HepG2 (cell line): ENCODE measurements around the gene AKNA. TPM values are rescaled to one million over a fixed set of nuclear protein-coding genes. Genes with fewer than 3 reads are reported as not detected.

Source experiments
- ATAC-seq: fragments of 200-7000 bp; cut with Tn5 transposase; 3 replicates; pipeline ENCODE4 v1.9.1; 2020; ENCODE audit warnings: mild to moderate bottlenecking, moderate library complexity
- BruUV-seq: library from RNA; stranded (reverse); fragments of 400-500 nt; replicated peaks from 2 replicates; lab custom pipeline; 2021; lab: Mats Ljungman, UMichigan
- CTCF ChIA-PET: fragments of 300-600 bp; formaldehyde crosslinking; extraction: SDS; loops from one replicate; lab custom pipeline; 2021; ENCODE audit warnings: low total read pairs, inconsistent platforms, low intra/inter-chr PET ratio; lab: Yijun Ruan, JAX
- POLR2A ChIA-PET: fragments of 350-600 bp; sonication (Branson Sonifier 250); formaldehyde crosslinking; loops from one replicate; lab custom pipeline; 2020; ENCODE audit warnings: antibody characterized with exemption, inconsistent platforms; lab: Yijun Ruan, JAX
- DNase-seq: peaks from one replicate; pipeline ENCODE4 v3.0.0-alpha.2; 2015; ENCODE audit warnings: low spot score
- FAIRE-seq: peaks from 3 replicates; lab custom pipeline; 2011; peaks lifted over from hg19 to GRCh38; lab: Jason Lieb, UNC
- H2AFZ ChIP-seq: one replicate; pipeline ENCODE4 v1.6.1; 2011; ENCODE audit warnings: low read length, inconsistent platforms
- H3K27ac ChIP-seq: fragments of 300-600 bp; 3 replicates; pipeline ENCODE4 v1.8.0; 2011; ENCODE audit warnings: mixed run types, mild to moderate bottlenecking, mixed read lengths, low read length, inconsistent platforms; ENCODE audit not compliant: insufficient read depth; ENCODE audit errors: extremely low read length
- H3K27me3 ChIP-seq, 2 experiments: fragments of 200-600 bp in 1 of 2; 2 replicates in 1 of 2; 3 replicates in 1 of 2; pipeline versions ENCODE4 v1.6.0 to v1.8.0; 2011; ENCODE audit warnings: low read length in 2 of 2, mild to moderate bottlenecking in 2 of 2, moderate library complexity in 2 of 2, inconsistent platforms in 1 of 2; ENCODE audit not compliant: insufficient read depth in 2 of 2, control insufficient read depth in 1 of 2
- H3K36me3 ChIP-seq, 2 experiments: fragments of 200-600 bp in 1 of 2; replicated peaks in 1 of 2; 2 replicates in 1 of 2; 3 replicates in 1 of 2; pipeline versions ENCODE4 v1.5.1 to v1.8.0; 2011; ENCODE audit warnings: low read length in 2 of 2, inconsistent platforms in 1 of 2; ENCODE audit not compliant: insufficient read depth in 2 of 2, control insufficient read depth in 1 of 2
- H3K4me1 ChIP-seq: 2 replicates; pipeline ENCODE4 v1.5.1; 2012; ENCODE audit warnings: low read length, inconsistent platforms; ENCODE audit not compliant: insufficient read depth
- H3K4me2 ChIP-seq: 2 replicates; pipeline ENCODE4 v1.6.0; 2011; ENCODE audit warnings: low read depth, low read length, inconsistent platforms
- H3K4me3 ChIP-seq, 3 experiments: fragments of 200-600 bp in 1 of 3; sonication (generic), shearing (Covaris generic) in 1 of 3; replicated peaks in 1 of 3; 2 replicates each; pipeline ENCODE4 v1.5.1; 2011 to 2016; ENCODE audit warnings: low read length in 3 of 3, inconsistent platforms in 2 of 3, low read depth in 2 of 3, mild to moderate bottlenecking in 2 of 3, control low read depth in 1 of 3, mixed read lengths in 1 of 3; ENCODE audit not compliant: insufficient read depth in 1 of 3
- H3K79me2 ChIP-seq: one replicate; pipeline ENCODE4 v1.6.1; 2011; ENCODE audit warnings: low read length, inconsistent platforms; ENCODE audit not compliant: insufficient read depth
- H3K9ac ChIP-seq: 2 replicates; pipeline ENCODE4 v1.6.0; 2011; ENCODE audit warnings: mild to moderate bottlenecking, low read depth, low read length, inconsistent platforms; ENCODE audit not compliant: insufficient read depth
- H3K9me3 ChIP-seq: 2 replicates; pipeline ENCODE4 v1.5.1; 2012; ENCODE audit warnings: mild to moderate bottlenecking, low read length
- H4K20me1 ChIP-seq: 2 replicates; pipeline ENCODE4 v1.6.0; 2011; ENCODE audit warnings: inconsistent platforms, mild to moderate bottlenecking, low read length, moderate library complexity; ENCODE audit not compliant: insufficient read depth
- ATF4 ChIP-seq, 2 experiments: fragments of 450-650 bp in 1 of 2; sonication (generic) in 1 of 2; formaldehyde crosslinking; IDR thresholded peaks; 2 replicates each; pipeline versions ENCODE4 v1.5.0 to v1.8.0; 2020 to 2022; ENCODE audit warnings: mild to moderate bottlenecking in 1 of 2, missing genetic modification reagents in 1 of 2
- FOSL2 ChIP-seq: sonication (generic); formaldehyde crosslinking; IDR thresholded peaks from 2 replicates; pipeline ENCODE4 v1.4.0; 2020; ENCODE audit warnings: missing genetic modification reagents
- GATA4 ChIP-seq: sonication (generic); IDR thresholded peaks from 2 replicates; pipeline ENCODE4 v1.6.1; 2016; ENCODE audit warnings: antibody characterized with exemption, low read depth, borderline replicate concordance
- HOXA7 ChIP-seq: sonication (generic); formaldehyde crosslinking; IDR thresholded peaks from 2 replicates; pipeline ENCODE4 v1.8.1; 2022; ENCODE audit warnings: mild to moderate bottlenecking, missing genetic modification reagents, moderate library complexity
- MEIS1 ChIP-seq: sonication (generic); formaldehyde crosslinking; IDR thresholded peaks from 2 replicates; pipeline ENCODE4 v1.9.0; 2021; ENCODE audit warnings: mild to moderate bottlenecking, missing genetic modification reagents, moderate library complexity, borderline replicate concordance
- MTF1 ChIP-seq: sonication (generic); formaldehyde crosslinking; IDR thresholded peaks from 2 replicates; pipeline ENCODE4 v1.5.0; 2020; ENCODE audit warnings: missing genetic modification reagents
- PRMT3 ChIP-seq: sonication (generic); formaldehyde crosslinking; IDR thresholded peaks from 2 replicates; pipeline ENCODE4 v1.8.1; 2022; ENCODE audit warnings: low read depth, mild to moderate bottlenecking, moderate library complexity, missing genetic modification reagents, borderline replicate concordance
- ZBTB33 ChIP-seq: sonication (generic); formaldehyde crosslinking; IDR thresholded peaks from 2 replicates; pipeline ENCODE4 v1.4.0; 2020; ENCODE audit warnings: missing genetic modification reagents
- ZFP90 ChIP-seq: sonication (generic); formaldehyde crosslinking; IDR thresholded peaks from 2 replicates; pipeline ENCODE4 v1.8.0; 2022; ENCODE audit warnings: missing genetic modification reagents, mild to moderate bottlenecking, inconsistent platforms, borderline replicate concordance
- ZNF451 ChIP-seq: sonication (generic); formaldehyde crosslinking; IDR thresholded peaks from 2 replicates; pipeline ENCODE4 v1.5.0; 2020; ENCODE audit warnings: mild to moderate bottlenecking, missing genetic modification reagents
- ZNF709 ChIP-seq: sonication (generic); formaldehyde crosslinking; IDR thresholded peaks from 2 replicates; pipeline ENCODE4 v1.5.0; 2020; ENCODE audit warnings: mild to moderate bottlenecking, missing genetic modification reagents
- ZNF775 ChIP-seq: sonication (generic); formaldehyde crosslinking; IDR thresholded peaks from 2 replicates; pipeline ENCODE4 v1.4.0; 2020; ENCODE audit warnings: missing genetic modification reagents, mild to moderate bottlenecking, moderate library complexity, borderline replicate concordance
- WGBS: methylation state at CpG from one replicate; pipeline ENCODE4 v1.1.6; 2017; ENCODE audit warnings: low lambda C conversion rate; 5-methylcytosine and 5-hydroxymethylcytosine counted together
- in situ Hi-C: cut with HindIII; loops from 2 replicates; pipeline ENCODE4 v1.10.0; 2017; ENCODE audit warnings: low pct_unique_long_range_greater_than_20kb; ENCODE audit not compliant: extremely low pct_ligation_motif_present
- intact Hi-C: fragments of 100-400 bp; cut with micrococcal nuclease; formaldehyde crosslinking; loops from one replicate; pipeline ENCODE4 v1.10.0; 2022; ENCODE audit not compliant: unreplicated experiment
- polyA plus RNA-seq, 8 experiments: library from polyadenylated mRNA; depleted of rRNA in 3 of 8; stranded (reverse) in 7 of 8; unstranded in 1 of 8; fragments of >200 nt; fragmentation: Illumina TruSeq in 4 of 8; extraction: Trizol in 4 of 8; gene quantifications; 2 replicates each; pipeline versions ENCODE4 v1.2.1 to v1.2.3, GENCODE V29; 2011 to 2016; ENCODE audit warnings: low read depth in 4 of 8, missing spikeins in 1 of 8, mixed read lengths in 1 of 8; ENCODE audit not compliant: insufficient read depth in 1 of 8
- total RNA-seq, 5 experiments: library from RNA; depleted of rRNA; stranded (reverse); fragments of >200 nt; fragmentation: Illumina TruSeq; extraction: Trizol; gene quantifications; 2 replicates each; pipeline ENCODE4 v1.2.3, GENCODE V29; 2016; ENCODE audit warnings: low read depth in 1 of 5
- TF ChIP-seq, protein P1 (sequence below), 2 experiments: sonication (generic) in 1 of 2; formaldehyde crosslinking in 1 of 2; IDR thresholded peaks; 2 replicates each; pipeline versions ENCODE4 v1.5.1 to v1.6.1; 2011 to 2020; ENCODE audit warnings: borderline replicate concordance in 1 of 2, low read depth in 1 of 2, low read length in 1 of 2, mild to moderate bottlenecking in 1 of 2, missing genetic modification reagents in 1 of 2, moderate library complexity in 1 of 2
- TF ChIP-seq, protein P2 (sequence below): IDR thresholded peaks from 2 replicates; pipeline ENCODE4 v1.6.1; 2018; ENCODE audit warnings: missing genetic modification reagents, mild to moderate bottlenecking, missing compliant biosample characterization
- TF ChIP-seq, protein P3 (sequence below): sonication (generic); formaldehyde crosslinking; IDR thresholded peaks from 2 replicates; pipeline ENCODE4 v1.5.0; 2020; ENCODE audit warnings: mild to moderate bottlenecking, missing genetic modification reagents

Gene AKNA
- total and polyA plus RNA-seq, 2 of the 13 experiments (the other 11 are each of a cell fraction or from before 2014, with no cell fraction given) = 3.0 to 3.1 TPM

DNA sequence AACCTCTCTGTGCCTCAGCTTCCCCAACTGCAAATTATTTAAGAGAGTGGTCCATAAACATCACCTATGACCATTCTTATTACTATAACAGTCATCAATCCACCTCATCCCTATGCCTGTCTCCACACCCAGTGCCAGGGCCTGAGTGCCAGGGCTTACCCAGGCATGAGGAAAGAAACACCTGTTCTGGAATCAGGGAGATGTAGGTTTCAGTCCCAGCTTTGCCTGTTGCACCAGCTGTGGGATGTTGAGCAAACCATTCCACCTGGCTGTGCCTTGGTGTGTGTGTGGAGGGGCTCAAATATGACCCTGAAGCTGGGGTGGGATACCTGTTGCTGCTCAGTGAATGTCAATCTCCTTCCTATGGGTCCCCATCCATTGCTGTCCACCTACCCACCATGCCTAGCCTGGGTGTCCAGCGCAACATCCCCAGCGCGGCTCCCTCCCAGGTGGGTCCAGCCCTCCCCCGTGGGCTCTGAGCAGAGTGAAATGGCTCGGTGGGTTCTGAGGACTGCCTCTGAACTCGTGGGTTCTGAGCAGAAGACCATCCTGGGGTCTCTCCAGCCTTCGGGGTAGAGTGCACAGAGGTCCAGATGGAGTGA lies 16.3 kb downstream of the AKNA start:
- peaks cover 0 to 13% of the 10 kb centered on the region in 2 experiments; a peak in 2 of 5 replicates for H3K36me3 ChIP-seq
- H3K4me2 ChIP-seq = no peak overlapping the region
- H2AFZ ChIP-seq = no peak overlapping the region
- no TSS peak for BruUV-seq
- H3K4me1 ChIP-seq = no peaks in the 10 kb centered on the region; the same call in 1 of the 2 replicates
- DNase-seq (no peak), ATAC-seq (no peak), FAIRE-seq (no peak)
- WGBS = no CpG with 5 or more reads among the region's 7 CpGs
- no peaks in the 10 kb centered on the region for H3K27me3 ChIP-seq
- no peak overlapping the region for H3K27ac ChIP-seq
- ChIA-PET CTCF (no interaction called here), POLR2A (no interaction called here)
- no peaks in the 10 kb centered on the region for H4K20me1 ChIP-seq
- no peak overlapping the region for H3K9ac ChIP-seq
- no peaks in the 10 kb centered on the region for H3K79me2 ChIP-seq
- intact Hi-C loops = no loop called here
- no peaks in the 10 kb centered on the region for H3K9me3 ChIP-seq
- no peak overlapping the region for H3K4me3 ChIP-seq
- no peak for TF ChIP-seq HOXA7 (CRISPR knock-in tag)
- TF ChIP-seq ZBTB33 = no peak
- TF ChIP-seq, protein P1, sequence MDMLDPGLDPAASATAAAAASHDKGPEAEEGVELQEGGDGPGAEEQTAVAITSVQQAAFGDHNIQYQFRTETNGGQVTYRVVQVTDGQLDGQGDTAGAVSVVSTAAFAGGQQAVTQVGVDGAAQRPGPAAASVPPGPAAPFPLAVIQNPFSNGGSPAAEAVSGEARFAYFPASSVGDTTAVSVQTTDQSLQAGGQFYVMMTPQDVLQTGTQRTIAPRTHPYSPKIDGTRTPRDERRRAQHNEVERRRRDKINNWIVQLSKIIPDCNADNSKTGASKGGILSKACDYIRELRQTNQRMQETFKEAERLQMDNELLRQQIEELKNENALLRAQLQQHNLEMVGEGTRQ (IDR thresholded peaks at IDR 0.05; ENCODE audit: low read depth, low read length) = no peak
- TF ChIP-seq, protein P1 (CRISPR knock-in tag; IDR thresholded peaks at IDR 0.05; ENCODE audit: borderline replicate concordance) = no peak
- TF ChIP-seq, protein P2, sequence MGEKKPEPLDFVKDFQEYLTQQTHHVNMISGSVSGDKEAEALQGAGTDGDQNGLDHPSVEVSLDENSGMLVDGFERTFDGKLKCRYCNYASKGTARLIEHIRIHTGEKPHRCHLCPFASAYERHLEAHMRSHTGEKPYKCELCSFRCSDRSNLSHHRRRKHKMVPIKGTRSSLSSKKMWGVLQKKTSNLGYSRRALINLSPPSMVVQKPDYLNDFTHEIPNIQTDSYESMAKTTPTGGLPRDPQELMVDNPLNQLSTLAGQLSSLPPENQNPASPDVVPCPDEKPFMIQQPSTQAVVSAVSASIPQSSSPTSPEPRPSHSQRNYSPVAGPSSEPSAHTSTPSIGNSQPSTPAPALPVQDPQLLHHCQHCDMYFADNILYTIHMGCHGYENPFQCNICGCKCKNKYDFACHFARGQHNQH (CRISPR knock-in tag) = no peak
- no peak for TF ChIP-seq ZFP90 (CRISPR knock-in tag)
- no peak for TF ChIP-seq ZNF709 (CRISPR knock-in tag)
- TF ChIP-seq PRMT3 (CRISPR knock-in tag) = no peak
- TF ChIP-seq ZNF451 = no peak
- no peak for TF ChIP-seq ATF4 (CRISPR knock-in tag; IDR thresholded peaks at IDR 0.05)
- TF ChIP-seq FOSL2 (CRISPR knock-in tag) = no peak
- TF ChIP-seq, protein P3, sequence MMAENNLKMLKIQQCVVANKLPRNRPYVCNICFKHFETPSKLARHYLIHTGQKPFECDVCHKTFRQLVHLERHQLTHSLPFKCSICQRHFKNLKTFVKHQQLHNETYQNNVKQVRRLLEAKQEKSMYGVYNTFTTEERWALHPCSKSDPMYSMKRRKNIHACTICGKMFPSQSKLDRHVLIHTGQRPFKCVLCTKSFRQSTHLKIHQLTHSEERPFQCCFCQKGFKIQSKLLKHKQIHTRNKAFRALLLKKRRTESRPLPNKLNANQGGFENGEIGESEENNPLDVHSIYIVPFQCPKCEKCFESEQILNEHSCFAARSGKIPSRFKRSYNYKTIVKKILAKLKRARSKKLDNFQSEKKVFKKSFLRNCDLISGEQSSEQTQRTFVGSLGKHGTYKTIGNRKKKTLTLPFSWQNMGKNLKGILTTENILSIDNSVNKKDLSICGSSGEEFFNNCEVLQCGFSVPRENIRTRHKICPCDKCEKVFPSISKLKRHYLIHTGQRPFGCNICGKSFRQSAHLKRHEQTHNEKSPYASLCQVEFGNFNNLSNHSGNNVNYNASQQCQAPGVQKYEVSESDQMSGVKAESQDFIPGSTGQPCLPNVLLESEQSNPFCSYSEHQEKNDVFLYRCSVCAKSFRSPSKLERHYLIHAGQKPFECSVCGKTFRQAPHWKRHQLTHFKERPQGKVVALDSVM (CRISPR knock-in tag) = no peak
- TF ChIP-seq GATA4 = no peak
- no peak for TF ChIP-seq ZNF775
- no peak for TF ChIP-seq MEIS1 (CRISPR knock-in tag)
- no peak for TF ChIP-seq MTF1
- TF ChIP-seq, all 625 proteins: peak for 0
- in situ Hi-C loops = no loop called here
